HG03575 (cell line): ENCODE results near the gene FAM114A2.
"Not testable (repeated sequence)": the region's sequence is repeated elsewhere in the genome, so short reads cannot be mapped to it uniquely, and the experiment has no call there.

Experiments
- ATAC-seq: cut with Tn5 transposase; IDR thresholded peaks from one replicate; pipeline ENCODE4 v1.9.1; 2021; ENCODE audit not compliant: unreplicated experiment, insufficient number of reproducible peaks, low FRiP score; ENCODE audit errors: extremely low read depth

Gene FAM114A2

DNA sequence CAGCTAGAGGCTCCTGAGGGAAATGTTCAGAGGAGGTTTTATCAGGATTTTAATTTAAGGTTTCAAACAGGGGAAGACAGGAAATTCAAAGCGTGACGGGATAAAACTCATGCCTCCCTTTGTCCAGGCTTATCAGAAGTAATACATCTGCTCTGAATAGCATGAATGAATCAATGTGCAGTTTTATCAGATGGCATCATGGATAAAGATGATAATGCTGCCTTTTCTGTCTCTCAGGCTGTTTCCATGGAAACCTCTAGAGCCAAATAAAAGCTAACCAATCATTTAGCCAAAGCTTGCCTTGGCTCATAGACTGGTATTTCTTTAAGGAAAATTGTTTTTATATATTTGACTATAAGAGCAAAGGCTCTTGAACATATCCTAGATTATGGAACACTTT, 16.5 kb upstream of the FAM114A2 start:
- ATAC-seq: no peak

DNA sequence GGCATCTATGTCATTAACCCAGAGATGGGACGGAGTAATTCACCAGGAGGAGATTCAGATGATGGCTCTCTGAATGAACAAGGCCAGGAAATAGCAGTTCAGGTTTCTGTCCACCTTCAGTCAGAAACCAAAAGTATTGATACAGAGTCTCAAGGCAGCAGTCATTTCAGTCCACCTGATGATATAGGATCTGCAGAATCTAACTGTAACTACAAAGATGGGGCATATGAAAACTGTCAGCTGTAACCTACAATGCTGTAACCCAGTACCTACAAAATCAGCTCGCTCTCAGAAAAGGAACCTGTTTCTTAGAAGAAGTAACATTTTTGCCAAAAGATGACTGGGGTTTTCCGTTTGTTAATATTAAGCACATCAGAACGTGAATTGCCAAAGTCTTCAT, 14.8 kb upstream of the FAM114A2 start:
- ATAC-seq: no peak

DNA sequence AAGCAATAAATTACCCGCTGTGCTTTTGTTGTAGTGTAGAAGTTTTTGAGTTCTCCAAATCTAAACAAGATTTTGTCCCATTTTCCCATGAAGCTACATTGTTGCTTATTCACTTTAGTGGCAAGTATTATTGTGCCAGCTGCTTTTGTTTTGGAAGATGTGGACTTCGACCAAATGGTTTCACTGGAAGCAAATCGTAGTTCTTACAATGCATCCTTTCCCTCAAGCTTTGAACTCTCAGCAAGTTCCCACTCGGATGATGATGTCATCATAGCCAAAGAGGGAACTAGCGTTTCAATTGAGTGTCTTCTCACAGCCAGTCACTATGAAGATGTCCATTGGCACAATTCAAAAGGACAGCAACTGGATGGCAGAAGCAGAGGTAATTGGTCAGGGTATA, 10.9 kb upstream of the FAM114A2 start:
- no peak for ATAC-seq

DNA sequence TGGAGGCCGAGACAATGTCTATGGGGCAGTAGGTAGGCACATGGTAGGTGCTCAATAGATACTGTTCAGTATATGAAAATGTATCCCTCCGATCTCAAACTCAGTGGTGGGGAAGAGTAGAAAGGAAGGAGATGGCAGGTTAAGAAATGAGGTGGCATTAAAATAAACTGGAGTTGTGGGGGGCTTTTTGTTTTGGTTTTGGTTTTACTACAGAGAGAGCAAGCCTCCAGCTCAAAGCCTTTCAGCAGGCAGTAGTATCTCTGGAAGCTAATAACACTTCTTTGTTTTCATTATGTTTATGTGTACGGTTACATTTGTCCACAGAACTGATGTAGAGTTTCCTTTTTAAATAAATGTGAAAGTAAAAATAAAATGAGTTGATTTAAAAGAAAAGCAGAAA, 8.6 kb upstream of the FAM114A2 start:
- ATAC-seq: no peak

DNA sequence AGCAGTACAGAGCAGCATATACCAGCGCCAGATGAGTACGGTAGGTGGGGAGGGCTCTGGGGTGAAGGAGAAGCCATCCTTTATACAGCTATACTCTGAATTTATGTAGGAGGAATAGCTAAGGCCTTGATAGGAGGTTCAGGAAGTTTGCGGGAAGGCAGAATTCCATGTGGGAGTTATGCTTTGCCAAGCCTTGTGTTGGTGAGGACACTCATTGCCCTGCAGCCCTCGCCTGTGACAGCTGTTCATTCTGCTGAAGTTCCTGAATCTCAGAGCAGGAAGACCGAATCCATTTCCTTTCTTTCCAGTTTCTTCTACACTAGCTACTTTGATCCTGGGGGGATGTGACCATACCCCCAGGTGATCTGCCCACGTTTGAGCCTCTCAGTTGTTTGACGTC, 7.8 kb upstream of the FAM114A2 start:
- no peak for ATAC-seq

DNA sequence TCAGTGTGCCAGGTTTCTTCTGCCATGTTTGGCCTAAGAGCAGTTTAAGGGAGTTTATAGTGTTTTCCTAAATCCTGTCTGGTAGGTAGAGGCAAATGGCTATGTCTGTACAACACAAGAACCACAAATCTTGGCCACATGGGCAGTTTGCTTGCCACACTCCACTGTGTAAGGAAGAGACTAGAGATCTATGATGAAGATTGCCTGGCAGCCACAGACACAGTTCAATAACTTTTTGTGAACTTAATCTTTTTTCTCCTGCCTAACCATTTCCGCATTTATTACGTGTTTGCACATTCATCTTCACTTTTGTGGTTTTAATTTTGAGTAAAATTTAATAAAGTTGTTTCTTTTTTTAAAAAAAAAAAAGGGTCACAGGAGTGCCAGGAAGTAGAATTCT, 5.9 kb upstream of the FAM114A2 start:
- no peak for ATAC-seq

DNA sequence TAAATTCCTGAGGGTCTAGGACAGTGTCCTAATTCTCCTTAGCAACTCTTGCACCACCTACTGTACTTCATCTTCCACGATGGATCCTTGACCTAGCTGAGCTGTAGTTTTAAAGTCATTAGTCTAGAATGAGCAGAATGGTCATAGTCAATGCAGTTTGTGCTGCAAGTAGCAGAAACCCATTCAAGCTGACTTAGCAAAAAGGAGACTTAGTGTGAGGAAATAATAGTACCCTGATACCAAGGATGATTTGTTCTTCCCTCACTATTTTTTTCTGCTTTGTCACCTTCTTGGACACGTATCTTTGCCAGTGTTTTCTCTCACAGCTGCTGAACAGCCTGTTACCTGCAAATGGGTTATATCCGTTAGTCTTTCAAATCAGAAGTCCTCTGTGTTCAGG, 5.4 kb upstream of the FAM114A2 start:
- ATAC-seq: no peak

DNA sequence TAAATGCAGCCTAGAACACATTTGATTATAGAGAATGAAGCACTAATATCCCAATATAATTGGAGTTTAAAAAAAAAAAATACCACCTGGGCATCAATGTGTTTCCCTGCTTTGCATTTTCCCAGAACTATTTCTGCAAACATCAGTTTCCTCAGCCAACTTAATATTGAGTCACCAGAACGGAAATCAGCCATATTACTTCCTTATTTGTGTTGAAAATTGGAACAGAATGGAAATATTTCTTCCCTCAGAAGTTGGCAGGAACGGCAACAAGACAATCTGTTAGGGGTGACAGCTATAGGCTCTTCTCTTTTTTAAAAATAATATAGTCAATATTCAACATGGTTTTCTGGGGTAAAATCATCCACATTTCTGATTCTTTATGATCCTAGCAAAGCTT, 4.1 kb upstream of the FAM114A2 start:
- no peak for ATAC-seq

DNA sequence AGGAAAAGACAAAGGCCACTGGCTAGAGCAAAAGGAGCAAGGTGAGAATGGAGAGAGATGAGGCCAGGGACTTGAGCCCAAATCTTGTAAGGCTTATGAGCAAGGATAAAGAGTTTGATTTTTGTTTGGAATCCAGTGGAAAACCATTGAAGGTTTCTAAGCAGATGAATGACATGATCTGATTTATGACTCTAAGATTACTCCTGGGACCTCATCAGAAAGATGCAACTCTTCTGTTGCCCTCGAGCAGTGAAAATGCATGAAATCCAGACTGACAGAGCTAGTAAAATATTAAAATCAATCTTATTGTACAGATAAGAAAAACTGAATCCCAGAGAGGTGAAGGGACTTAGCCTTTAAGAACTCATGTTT, 734 bp upstream of the FAM114A2 start:
- ATAC-seq: no peak

DNA sequence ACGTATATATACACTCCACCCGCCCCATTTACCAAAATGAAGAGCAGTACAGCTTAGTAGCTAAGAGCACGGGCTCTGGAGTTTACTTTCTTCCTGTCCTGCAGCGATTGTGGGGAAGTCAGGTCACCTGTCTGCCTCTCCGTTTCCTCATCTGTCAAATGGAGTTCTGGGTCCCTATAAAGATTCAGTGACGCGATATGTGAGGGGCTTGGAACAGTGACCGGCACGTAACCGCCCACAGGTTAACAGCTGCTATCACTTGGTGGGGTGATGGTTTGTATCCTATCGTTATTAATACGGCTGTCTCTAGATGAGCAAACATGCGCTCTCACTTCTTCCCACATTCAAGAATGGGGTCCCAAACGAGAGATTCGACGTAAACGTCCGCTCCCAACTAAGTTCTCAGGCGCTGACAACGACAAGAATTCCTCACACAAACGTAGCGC, 426 bp downstream of the FAM114A2 start:
- ATAC-seq: peak; percentile 33

DNA sequence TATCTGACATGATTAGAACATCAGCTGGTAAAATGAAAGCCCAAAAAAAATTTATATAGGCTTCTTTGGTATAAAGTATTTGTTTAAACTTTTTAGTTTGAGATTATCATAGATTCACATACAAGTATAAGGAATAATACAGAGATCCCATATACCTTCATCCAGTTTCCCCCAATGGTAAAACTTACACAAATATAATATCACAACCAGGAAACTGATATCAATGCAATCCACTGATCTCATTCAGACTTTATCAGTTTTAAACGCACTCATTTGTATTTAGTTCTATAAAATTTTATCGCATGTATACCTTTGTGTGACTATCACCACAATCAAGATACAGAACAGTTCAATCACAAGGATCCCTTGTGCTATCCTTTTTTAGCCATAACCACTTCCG, 3.8 kb downstream of the FAM114A2 start:
- ATAC-seq: no peak

DNA sequence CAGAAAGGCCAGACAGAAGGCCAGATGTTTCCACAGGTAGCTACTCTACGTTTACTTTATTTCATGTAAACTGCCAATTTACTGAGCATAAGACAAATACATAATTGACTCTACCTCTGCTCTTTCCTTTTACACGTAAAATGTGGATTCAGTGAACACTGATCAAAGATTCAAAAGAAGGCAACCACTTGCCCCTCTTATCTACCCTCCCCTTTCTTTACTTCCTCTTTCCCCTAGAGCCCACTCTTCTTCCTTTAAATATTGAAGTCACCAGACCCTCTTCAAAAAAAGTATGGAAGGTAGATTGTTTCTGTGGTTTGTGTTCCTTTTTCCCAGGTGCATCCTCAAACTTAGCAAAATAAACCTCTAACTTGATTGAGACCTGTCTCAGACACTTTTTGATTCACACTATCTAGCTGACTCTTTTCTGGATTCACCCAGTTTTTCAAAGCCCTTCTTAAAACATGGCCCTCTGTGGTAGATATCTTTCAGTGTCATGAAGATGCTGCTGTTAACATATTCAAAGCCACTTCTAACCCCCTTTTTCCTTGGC, 6.7 kb downstream of the FAM114A2 start:
- ATAC-seq: no peak

DNA sequence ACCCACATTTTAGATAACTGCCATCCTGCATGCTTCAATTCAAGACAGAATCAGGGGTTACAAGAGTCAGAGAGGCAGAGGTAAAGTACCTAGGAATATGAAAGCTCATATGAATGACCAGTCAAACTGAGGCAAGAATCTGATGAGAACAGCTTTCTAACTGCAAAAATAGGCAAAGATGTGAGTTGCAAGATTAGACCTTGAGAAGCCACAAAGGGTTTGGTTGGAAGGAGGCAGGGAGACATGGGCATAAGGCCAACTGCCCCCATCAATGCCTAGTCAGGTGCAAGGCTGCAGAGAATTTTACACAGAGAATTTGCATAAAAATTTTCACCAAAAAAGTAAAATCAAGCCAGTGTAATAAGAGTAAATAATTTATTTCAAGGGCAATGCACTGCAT, 12.8 kb downstream of the FAM114A2 start:
- ATAC-seq: no peak

DNA sequence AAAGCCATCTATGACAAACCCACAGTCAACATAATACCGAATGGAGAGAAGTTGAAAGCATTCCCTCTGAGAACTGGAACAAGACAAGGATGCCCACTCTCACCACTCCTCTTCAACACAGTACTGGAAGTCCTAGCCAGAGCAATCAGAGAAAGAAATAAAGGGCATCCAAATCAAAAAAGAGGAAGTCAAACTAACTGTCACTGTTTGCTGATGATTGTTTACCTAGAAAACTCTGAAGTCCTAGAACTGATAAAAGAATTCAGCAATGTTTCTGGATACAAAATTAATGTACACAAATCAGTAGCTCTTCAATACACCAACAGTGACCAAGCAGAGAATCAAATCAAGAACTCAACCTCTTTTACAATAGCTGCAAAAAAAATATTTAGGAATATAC, 19.8 kb downstream of the FAM114A2 start:
- ATAC-seq: not testable (repeated sequence)

DNA sequence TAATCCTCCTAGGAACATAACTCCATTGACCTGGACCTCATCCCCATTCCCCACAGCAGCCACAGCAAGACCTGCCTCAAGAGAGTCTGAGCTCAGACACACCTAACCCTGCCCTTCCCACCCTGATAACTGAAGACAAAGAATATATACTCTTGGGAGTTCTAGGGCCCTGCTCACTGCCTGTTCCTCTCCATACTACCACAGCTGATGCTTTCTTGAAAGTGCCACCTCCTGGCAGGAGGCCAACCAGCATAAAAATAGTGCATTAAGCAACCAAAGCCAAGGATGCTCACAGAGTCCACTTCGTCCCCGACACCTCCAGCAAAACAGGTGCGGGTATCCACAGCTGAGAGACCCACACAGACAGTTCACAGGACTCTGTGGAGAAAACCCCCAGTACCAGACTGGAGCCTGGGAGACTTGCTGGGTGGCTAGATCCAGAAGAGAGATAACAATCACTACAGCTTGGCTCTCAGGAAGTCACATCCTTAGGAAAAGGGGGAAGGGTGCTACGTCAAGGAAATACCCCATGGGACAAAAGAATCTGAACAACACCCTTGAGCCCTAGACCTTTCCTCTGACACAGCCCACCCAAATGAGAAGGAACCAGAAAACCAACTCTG, 23.5 kb downstream of the FAM114A2 start:
- ATAC-seq: no peak

DNA sequence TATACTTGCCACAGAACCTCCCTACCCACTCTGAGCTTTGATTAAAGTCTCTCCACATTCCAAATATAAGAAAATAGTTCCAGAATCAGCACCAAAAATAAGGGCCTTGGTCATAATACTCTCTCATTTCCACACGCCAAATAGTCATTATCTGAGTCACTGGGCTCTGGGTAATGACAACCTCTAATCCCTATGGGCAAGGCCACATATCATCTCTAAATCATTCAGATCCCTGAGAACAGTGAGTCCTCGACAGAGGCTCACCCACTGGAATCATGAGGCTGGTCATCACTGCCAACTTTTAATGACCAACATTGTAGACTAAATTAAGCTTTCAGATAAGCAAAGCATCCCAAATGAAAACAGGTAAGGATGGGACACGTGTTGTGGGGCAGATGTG, 28.1 kb downstream of the FAM114A2 start:
- no peak for ATAC-seq

DNA sequence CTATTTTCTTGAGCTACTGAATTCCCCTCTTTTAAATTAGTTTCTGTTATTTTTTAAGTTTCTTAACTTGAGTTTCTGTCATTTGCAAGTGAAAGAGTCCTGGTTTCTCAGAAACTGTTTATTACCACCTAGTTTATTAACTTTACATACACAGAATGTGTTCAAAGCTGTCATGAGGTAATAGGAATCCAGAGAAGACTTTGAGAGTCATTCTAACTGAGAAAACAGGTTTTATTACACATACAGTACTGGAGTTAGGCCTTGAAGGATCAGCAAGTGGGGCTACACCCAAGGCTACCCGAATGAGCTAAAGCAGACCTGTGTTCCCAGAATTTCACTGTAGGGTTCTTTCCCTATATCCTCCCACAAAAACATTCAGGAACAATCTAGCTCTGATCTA, 33.1 kb downstream of the FAM114A2 start:
- no peak for ATAC-seq

DNA sequence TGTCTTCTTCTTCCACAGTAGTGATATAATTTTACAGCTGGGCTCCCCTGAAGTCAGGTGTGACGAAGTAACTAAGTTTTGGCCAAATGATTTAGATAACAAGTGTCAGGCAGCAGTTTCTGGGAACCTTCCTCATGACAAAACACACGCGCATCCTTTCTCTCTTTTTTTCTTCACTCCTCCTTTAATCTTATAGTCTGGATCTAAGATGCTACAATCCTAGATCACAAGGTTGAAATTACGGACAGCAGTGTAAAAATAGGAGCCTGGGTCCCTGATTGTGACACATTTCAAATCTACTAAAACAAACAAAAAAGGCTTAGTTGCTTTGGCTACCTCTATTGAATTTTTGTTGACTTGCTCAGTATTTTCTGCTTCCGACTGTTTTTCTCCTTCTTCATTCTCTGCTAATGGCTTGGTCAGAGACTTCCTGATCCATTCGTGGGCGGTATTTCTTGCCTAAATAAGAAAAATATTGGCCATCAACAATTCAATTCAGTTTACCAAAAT, 36.1 kb downstream of the FAM114A2 start:
- ATAC-seq: no peak

DNA sequence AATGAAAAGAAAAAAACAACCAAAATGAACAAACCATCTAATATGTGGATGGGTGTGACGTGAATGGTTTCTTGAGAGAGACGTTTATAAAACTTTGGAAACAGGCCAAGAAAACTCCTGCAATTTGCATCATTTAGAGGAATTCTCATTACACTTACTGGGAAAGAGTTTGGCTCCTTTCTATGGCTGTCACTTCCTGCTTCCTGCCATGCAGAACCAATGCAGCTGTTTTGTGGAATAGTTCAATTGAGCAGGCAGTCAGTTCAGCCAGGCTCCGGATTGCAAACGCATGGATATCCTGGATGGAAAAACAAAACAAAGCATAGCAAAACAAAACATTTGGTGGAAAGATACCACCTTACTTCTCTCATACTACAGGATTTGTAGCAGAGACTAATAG, 36.6 kb downstream of the FAM114A2 start:
- ATAC-seq: no peak

DNA sequence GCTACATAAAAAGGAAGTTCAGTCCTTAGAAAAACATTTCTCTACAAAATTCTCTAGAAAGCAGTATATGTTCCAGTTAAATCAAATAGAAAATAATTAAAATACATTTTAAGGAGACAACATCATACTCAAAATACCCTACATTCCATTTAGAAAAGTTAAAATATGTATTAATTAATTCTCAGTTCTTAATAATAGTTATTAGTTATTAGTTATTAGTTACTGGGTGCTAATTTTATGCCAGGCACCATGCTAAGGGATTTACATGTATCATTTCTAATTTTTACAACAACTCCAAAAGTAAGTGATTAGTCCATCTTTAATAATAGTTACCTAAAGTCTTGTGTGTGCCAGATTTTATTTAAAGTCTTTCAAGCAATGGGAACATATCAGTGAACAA, 38.0 kb downstream of the FAM114A2 start:
- no peak for ATAC-seq

DNA sequence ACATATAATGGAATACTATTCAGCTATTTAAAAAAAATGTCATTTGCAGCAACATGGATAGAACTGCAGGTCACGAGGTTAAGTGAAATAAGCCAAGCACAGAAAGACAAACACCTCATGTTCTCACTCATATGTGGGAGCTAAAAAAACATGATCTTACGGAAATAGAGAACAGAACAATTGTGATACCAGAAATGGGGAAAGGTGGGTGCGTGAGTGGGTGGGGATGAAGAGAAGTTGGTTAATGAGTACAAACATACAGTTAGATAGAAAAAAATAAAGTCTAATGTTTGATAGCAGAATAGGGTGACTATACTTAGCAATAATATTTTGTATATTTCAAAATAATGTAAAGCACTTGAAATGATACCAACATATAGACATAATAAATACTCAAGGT, 38.7 kb downstream of the FAM114A2 start:
- no peak for ATAC-seq
